Measurements from ENCODE around the gene CLTA.

- TF ChIP-seq, protein P1, sequence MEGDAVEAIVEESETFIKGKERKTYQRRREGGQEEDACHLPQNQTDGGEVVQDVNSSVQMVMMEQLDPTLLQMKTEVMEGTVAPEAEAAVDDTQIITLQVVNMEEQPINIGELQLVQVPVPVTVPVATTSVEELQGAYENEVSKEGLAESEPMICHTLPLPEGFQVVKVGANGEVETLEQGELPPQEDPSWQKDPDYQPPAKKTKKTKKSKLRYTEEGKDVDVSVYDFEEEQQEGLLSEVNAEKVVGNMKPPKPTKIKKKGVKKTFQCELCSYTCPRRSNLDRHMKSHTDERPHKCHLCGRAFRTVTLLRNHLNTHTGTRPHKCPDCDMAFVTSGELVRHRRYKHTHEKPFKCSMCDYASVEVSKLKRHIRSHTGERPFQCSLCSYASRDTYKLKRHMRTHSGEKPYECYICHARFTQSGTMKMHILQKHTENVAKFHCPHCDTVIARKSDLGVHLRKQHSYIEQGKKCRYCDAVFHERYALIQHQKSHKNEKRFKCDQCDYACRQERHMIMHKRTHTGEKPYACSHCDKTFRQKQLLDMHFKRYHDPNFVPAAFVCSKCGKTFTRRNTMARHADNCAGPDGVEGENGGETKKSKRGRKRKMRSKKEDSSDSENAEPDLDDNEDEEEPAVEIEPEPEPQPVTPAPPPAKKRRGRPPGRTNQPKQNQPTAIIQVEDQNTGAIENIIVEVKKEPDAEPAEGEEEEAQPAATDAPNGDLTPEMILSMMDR (IDR thresholded peaks at IDR 0.05) = no peak
- TF ChIP-seq POLR2A (IDR thresholded peaks at IDR 0.05) (no peak), POLR2AphosphoS5 (IDR thresholded peaks at IDR 0.05) (no peak)
Observed at GRCh38 chr9:36158122-36158521, 32.6 kb upstream of the CLTA start.

Data from prostate gland (tissue), 2 donors.